Measurements from ENCODE around the gene SWI5. TPM values are rescaled to one million over a fixed set of nuclear protein-coding genes. Genes with fewer than 3 reads are reported as not detected.
"Not testable (repeated sequence)": the region's sequence is repeated elsewhere in the genome, so short reads cannot be mapped to it uniquely, and the experiment has no call there.

Gene SWI5
- total RNA-seq = 17.8 TPM

DNA sequence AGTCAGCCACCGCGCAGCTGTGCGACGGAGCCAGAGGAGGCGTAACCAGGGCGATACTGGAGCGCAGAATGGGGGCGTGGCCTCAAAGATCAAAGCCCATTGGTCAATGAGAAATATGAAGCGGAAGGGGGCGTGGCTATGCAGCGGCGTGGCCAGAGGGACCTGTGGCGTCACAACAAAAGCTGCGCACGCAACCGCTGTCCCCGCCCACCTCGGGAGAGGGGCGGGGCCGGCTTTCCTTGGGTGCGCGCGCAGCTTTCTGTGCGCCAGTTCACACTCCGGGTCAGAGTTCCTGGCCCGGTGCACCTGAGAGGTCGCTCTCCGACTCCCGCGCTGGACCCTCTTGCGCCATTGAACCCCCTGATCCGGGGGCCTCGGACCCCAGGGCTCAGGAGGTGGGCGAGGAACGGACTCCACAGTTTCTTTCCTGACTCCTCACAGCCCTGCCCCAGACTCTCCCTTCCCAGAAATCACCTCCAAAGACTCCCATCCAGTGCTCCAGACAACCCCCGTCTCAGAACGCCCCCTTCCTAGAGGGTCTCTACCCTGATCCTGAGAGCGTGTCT, at the start of gene SWI5:
Gene SWI5, plus strand, starts transcription at position 269 of the 566 bp plus-strand sequence.
- ATAC-seq = peak; percentile 91
- peak; percentile 100 for DNase-seq (ENCODE audit: low spot score)

DNA sequence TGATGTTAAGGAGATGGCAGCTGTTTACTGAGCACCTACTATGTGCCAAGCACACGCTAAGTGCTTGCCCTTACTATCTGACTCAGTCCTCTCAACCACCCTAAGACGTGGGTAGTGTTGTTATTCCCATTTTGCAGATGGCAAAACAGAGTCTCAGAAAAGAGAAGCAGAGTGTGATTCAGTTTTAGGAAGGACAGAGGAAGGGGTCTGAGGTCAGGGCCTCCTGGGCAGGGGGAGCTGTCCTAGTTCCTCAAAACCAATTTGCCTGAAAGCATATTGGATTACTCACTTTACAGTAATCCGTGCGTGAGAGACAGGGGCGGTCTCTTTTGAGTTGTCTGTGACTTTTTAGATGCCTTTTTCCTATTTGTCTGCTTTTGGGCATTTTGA, 49.7 kb upstream of the SWI5 start:
- ATAC-seq (no peak), DNase-seq (ENCODE audit: low spot score) (no peak)

DNA sequence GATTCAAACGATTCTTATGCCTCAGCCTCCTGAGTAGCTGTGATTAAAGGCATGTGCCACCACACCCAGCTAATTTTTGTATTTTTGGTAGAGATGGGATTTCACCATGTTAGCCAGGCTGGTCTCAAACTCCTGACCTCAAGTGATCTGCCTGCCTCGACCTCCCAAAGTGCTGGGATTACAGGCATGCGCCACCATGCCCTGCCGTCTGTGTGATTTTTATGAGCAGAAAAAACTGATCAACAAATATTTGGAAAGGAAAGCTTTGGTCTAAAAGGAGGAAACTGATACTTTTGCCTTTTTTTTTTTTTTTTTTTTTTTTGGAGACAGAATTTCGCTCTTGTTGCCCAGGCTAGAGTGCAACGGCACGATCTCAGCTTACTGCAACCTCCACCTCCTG, 45.2 kb upstream of the SWI5 start:
- not testable (repeated sequence) for ATAC-seq; DNase-seq (ENCODE audit: low spot score)

DNA sequence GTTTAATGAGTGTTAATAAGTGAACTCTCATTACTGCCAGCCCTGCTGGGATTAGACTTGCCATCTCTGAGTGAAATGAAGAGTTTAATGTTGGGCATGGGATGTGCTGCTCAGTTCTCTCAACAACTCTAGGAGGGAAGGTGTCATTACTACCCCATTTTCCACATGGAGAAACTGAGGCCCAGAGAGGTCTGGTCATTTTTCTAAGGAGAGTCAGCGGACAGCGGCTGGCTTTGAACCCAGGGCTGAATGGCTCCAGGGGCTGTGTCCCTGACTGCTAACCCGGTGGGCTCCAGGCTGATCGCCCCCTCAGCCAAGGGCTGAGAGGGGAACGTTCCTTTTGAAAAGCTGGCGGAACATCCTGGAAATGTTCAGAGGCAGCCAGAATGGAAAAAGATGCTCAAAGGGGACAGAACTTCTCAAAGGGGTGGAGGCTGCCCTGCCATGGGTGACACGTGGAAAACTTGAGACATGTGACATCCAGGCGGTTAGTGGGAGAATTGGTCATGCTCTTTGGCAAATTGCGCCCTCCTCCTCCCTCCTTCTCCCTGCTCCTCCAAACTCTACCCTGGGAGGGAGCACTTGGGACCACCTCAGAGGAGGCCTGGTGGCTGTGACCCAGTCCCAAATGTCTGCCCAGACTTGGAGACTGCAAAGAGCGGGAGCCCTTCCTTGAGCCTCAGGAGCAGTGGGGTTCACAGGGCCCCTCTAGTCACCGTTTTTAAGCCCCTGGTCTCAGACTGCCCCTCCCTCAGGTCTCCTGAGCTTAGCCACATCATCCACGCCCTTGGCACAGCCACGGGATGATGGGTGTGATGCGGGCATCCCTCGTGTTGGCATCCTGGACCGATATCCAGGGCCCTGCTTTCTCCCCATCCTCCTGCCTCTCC, 44.2 kb upstream of the SWI5 start:
- no peak for DNase-seq (ENCODE audit: low spot score)
- ATAC-seq = no peak

DNA sequence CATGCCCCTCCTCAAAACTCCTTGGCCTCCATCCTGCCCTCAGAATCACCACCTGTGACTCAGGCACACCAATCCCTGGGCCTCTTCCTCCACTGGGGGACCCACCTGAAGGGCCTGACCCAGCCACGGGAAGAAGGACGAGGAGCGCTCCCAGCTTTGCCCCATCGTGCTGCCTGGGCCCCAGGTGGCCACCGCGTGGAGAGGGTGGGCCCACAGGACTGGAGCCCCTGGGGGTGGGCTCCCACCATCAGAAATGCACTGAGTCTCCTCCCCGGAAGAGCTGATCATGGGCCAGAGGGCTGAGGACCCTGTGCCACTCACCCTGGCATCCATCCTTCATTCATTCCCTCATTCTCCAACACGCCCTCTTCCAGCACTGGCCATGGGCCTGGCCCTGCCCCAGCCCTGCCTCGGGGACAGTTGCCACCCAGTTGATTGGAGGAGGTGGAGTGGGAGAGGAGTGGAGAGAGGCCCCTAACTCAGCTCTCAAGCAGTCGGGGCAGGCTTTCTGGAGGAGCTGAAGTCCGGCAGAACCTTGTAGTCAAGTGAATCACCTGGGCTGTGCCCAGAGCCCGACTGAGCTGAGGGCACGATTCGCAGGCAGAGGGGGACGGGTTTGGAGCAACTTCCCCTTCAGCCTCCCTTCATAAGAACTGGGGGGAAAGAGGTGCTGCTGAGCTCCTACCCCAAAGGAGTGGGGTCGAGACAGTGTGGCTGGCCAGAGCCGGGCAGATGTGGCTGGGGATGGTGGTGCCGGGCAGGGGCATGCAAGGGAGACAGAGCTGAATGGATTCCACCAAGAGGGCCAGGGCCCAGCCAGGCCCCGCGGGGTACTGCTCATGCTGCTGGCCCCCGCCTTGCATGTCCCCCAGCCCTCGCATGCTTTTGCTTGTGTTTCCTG, 43.3 kb upstream of the SWI5 start:
- ATAC-seq (no peak), DNase-seq (ENCODE audit: low spot score) (no peak)

DNA sequence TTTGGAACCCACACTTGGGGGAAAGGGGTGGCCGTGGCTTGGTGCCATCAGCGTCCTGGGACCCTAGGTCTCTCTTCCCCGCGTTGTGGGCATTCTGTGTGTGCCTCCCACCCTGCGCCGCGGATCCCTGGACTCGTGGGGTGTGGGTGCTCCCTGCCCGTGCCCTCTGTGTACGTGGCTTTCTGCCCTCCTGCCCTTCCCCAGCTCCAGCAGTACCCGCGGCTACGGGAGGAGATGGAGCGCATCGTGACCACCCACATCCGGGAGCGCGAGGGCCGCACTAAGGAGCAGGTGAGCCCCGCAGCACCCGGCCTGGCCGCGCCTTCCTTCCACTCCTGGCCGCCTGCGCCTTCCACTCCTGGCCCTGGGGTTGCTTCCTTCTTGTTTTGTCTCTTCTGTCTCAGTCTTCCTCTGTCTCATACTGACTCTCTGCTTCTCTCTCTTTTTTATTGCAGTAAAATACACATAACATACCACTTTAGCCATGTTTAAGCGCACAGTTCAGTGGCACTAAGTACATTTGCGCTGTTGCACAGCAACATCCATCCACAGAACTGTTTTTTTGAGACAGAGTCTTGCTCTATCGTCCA, 42.2 kb upstream of the SWI5 start:
- no peak for ATAC-seq
- DNase-seq (ENCODE audit: low spot score) = no peak

DNA sequence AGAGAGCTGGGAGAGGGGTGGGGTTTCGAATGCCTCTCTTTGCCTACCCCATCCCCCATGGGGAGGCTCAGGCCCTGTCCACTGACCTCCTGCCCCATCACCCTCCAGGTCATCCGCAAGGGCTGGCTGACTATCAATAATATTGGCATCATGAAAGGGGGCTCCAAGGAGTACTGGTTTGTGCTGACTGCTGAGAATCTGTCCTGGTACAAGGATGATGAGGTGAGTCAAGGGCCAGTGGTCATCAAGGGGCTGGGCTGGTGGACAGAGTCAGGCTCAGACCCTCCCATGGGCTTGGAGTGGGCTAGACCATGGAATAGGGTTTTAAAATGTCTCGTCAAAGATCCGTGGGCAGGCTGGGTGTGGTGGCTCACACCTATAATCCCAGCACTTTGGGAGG, 34.0 kb upstream of the SWI5 start:
- no peak for ATAC-seq
- no peak for DNase-seq (ENCODE audit: low spot score)

DNA sequence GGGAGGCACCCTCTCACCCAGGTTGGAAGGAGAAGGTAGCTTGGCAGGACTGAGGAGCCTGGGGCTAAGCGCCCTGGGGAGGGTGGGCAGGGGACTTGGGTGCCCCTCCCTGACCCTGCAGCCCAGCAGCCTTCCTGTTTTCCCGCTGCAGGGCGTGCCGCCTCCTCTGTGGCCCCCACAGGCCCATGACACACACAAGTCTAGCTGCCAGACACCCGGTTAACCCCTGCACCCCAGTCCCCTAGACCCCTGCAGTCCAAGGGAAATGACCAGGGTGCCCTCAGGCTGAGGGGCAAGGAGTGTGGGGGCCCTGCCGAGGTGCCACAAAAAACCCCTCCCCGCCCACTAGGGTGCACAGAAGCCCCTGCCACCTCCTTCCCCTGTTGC, 33.3 kb upstream of the SWI5 start:
- DNase-seq (ENCODE audit: low spot score) (no peak), ATAC-seq (no peak)

DNA sequence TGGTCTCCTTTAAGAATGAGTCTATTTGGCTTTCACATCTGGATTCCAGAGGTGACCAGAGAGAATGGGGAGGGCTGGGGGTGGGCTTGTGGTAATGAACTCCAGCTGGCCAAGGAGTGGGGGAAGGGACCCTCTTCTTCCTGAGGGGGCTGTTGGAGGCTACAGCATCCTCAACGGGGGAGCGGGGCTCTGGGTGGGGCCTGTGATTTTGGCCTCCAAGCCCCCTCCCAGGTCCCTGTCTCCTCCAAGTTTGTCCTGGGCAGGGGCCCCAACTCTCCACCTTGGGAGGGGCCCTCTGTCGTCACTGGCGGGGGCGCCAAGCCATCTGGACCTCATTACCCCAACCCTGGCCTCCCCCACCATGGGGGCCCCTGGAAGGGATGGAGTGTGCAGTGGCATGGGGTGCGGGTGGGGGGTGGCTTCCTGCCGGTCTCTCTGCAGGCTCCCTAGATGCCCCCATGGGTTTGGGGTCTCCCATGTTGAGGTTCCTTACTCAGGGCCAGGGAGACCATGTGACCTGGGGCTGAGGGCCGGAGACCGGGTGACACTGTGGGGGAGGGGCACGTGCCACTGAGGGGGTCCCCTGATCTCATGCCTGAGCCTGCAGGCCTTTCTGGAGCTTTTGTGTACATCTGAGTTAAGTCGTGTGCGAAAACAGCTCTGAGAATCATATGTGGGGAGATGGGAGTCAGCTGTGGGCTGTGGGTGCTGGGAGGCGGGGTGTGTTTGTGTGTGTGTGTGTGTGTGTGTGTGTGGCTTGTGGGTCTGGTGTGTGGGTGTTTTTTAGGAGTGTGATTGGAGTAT, 32.7 kb upstream of the SWI5 start:
- DNase-seq (ENCODE audit: low spot score) = no peak
- ATAC-seq = no peak

DNA sequence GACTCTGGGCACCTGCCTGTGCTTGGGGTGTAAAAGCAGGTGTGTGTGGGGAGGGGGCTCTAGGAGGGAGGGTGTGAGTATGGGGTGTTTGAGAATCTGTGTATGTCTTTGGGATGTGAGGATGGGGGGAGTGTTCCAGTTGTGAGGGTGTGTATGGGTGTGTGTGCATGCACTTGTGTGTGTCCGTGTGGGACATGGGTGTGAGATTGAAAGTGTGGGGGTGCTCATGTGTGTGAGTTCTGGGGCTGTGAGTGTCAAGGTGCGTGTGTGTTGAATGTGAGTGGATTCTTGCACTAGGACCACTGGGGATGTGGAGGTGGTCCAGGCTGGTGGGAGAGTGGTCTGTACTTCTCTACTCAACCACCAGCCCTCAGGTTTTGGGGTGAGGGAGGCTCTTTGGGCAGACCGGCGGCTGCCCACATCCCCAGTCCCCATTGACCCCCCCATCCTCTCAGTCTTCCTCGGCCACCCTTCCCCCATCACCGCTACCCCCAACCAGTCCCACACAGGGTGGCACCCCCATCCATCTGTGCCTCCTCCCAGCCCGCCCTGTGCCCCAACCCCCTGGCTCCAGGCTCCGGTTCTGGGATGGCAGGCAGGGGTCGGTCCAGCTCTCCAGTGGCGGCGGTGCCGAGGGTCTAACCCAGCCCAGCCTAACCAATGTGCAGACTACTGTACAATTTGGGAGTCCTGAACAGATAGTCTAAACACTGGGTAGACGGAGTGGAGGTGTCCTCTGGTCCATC, 31.8 kb upstream of the SWI5 start:
- no peak for ATAC-seq

DNA sequence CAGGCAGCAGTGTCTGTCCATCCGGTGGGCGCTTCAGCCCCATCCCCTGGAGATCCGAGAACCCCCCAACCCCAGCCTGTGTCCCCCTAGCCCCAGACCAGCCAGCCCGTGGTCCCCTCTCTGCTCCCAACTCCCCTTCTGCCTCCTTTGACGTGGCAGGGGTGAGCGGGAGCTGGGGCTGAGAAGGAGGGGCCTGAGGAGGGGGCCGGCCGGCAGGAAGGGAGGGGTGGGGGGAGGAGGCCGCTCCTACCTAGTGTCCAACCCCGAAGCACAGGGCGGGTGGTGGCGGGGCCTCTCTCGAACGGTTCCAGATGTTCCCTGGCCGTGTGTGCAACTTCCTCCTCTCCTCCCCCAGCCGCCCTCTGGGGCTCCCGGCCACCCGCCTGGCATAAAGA, 31.2 kb upstream of the SWI5 start:
- DNase-seq (ENCODE audit: low spot score) (no peak), ATAC-seq (peak; percentile 31)

More for the DNA sequence above, 31.8 kb upstream of the SWI5 start:
- DNase-seq (ENCODE audit: low spot score) = no peak

DNA sequence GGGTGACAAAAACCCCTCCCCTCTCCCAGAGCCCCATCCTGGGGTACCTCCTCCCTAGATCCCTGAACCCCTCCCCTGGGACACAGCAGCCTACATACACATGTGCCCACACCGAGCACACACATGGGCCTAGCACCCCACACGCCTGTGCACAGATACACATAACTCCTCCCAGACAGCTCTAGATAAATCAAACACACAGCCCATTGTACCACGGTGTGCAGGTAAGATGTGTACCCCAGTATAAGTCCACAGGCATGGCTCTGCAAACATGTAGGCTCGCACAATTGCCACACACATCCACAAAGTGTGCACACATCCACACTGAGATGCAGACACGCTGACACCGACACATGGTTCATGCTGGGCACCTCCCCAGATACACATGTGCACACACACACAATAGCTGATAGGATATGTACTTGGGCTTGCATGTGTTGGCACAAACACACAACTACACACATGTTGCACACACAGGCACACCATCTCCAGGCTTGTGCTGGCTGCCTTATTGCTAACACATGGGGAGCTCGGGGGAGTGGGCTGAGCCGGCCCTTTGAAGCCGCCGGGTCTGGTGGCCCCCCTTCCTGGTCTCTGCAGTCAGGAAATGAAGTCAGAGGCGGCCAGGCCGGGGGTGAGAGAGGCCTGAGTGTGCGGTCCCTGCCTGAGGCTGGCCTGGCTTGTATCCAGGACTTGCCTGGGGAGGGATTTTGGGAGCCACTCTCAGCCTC, 30.5 kb upstream of the SWI5 start:
- no peak for DNase-seq (ENCODE audit: low spot score)
- no peak for ATAC-seq

DNA sequence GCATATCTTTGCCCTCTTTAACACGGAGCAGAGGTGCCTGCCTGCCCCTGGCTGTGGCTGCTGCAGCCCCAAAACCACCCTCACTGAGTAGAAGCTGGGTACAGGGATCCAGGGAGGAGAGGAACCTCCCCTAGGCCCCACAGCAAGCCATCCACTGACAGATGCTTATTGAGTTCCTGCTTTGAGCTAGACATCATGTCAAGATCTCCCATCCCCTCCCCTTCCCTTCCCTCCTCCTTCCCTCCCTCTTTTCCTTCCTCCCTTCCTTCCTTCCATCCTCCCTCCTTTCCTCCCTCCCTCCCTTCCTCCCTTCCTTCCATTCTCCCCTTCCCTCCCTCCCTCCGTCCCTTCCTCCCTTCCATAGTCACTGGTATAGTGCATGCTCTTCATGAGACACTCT, 29.6 kb upstream of the SWI5 start:
- ATAC-seq = no peak
- no peak for DNase-seq (ENCODE audit: low spot score)

DNA sequence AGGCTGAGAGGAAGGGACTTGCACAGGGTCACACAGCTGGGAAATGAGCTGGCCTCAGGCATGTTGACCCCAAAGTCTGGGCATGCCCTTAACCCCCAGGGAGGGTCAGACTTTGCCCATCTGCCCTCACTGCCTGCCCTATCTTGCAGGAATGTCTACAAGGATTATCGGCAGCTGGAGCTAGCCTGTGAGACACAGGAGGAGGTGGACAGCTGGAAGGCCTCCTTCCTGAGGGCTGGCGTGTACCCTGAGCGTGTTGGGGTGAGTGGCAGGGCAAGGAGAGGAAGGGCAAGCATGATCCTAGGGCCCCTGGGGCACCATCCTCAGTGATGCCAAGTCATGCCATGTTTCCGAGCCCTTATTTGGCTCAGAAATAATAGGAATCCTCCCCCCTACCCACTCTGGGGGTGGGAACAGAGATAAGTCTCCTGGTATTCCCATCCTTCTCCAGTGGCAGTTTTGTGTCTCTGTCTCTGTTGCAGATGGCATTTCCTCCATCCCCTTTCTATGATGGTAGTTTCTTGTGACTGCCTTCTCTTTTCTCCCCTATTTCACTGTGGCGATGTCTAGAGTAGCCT, 28.8 kb upstream of the SWI5 start:
- DNase-seq (ENCODE audit: low spot score) (no peak), ATAC-seq (no peak)

DNA sequence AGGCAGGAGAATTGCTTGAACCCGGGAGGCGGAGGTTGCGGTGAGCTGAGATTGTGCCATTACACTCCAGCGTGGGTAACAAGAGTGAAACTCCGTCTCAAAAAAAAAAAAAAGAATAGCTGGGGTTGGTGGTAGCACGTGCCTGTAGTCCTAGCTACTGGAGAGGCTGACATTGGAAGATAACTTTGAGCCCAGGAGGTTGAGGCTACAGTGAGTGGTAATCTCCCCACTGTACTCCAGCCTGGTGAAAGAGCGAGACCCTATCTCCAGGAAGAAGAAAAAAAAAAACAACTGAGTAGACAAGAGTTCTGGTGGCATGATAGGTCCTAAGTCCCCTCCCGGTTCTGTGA, 26.5 kb upstream of the SWI5 start:
- ATAC-seq = no peak

DNA sequence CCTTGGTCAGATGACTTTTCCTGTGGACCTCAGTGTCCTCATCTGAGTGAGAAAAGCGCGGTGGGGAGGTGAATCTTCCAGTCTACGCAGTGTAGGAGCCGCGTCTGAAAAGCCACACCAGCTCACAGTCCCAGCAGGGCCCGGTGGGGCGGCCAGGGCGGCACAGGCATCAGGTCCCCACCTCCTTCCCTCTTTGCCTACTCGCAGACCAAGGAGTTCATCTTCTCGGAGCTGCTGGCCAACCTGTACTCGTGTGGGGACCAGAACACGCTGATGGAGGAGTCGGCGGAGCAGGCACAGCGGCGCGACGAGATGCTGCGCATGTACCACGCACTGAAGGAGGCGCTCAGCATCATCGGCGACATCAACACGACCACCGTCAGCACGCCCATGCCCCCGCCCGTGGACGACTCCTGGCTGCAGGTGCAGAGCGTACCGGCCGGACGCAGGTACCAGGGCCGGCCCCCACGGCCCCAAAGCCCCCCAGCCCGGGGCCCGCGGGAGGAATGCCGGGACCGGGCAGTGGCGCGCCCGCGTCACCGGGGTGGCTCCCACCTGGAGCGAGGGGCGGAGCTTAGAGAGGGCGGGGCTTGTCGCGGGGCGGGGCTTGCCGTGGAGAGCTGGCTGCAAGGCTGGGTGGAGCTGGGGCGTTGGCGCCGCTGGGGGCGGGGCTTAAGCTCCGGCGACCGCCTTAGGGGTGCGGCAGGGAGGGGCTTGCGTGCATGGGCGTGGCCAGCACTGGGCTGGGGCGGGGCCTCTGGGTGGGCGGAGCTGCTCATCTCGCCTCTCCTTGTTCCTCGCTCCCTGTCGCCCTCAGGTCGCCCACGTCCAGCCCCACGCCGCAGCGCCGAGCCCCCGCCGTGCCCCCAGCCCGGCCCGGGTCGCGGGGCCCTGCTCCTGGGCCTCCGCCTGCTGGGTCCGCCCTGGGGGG, 25.9 kb upstream of the SWI5 start:
- peak; percentile 77 for DNase-seq (ENCODE audit: low spot score)

More for the DNA sequence above, 26.5 kb upstream of the SWI5 start:
- DNase-seq (ENCODE audit: low spot score) = no peak

More for the DNA sequence above, 25.9 kb upstream of the SWI5 start:
- peak; percentile 81 for ATAC-seq

All from left lobe of liver (tissue), 2 donors.